ENCODE data around the gene PLAC9.
"Not testable (repeated sequence)": the region's sequence is repeated elsewhere in the genome, so short reads cannot be mapped to it uniquely, and the experiment has no call there.

- TF ChIP-seq CTCF, POLR2A (IDR thresholded peaks at IDR 0.05): not testable (repeated sequence)
Observed at GRCh38 chr10:80145406-80146308, 13.1 kb downstream of the PLAC9 start.

Measured in testis (tissue), 2 donors.